ENCODE measurements around the gene TNXB.
"Not testable (repeated sequence)": the region's sequence is repeated elsewhere in the genome, so short reads cannot be mapped to it uniquely, and the experiment has no call there.

The TNXB gene

DNA sequence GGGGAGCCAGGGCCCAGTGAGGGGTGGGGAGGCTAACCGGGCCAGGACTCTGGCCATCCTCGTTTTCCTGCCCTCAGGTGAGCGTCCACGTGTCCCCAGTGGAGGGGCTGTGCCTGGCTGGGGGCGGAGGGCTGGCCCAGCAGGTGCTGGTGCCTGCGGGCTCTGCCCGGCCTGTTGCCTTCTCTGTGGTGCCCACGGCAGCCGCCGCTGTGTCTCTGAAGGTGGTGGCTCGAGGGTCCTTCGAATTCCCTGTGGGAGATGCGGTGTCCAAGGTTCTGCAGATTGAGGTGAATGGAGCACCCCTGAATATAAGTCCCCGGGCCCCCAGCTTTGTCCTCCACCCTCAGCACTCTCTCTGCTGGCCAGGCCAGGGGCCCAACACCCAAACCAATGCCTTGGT, 114.7 kb downstream of the TNXB start:
- DNase-seq = not testable (repeated sequence)

Data from stimulated activated CD4-positive, alpha-beta T cell treated with anti-CD3 and anti-CD28 coated beads, Interleukin-2, amount 100 ng/mL, for 48 hours (primary cell).